Measurements from ENCODE around the gene CYP4F2. TPM values are rescaled to one million over a fixed set of nuclear protein-coding genes. Genes with fewer than 3 reads are reported as not detected.
"Not testable (repeated sequence)": the region's sequence is repeated elsewhere in the genome, so short reads cannot be mapped to it uniquely, and the experiment has no call there.

CYP4F2 gene
- total RNA-seq, 1 experiment from 2014 or later, result not detected

GRCh38 chr19:15911599-15912235, 13.8 kb upstream of the CYP4F2 start:
- H3K4me1 ChIP-seq (ENCODE audit: low read length), result no peaks in the 10 kb centered on the region
- H3K27ac ChIP-seq (ENCODE audit: low read length), result no peak overlapping the region
- no peaks in the 10 kb centered on the region for H3K27me3 ChIP-seq (ENCODE audit: low read length)
- no peak overlapping the region for H3K4me2 ChIP-seq (ENCODE audit: low read depth, low read length, poor library complexity, severe bottlenecking)
- H3K9me2 ChIP-seq (replicated peaks; ENCODE audit: insufficient read depth, low read length), result no peaks in the 10 kb centered on the region
- H3K79me2 ChIP-seq (ENCODE audit: low read length), result no peaks in the 10 kb centered on the region
- no peaks in the 10 kb centered on the region for H4K20me1 ChIP-seq (ENCODE audit: insufficient read depth, low read depth, low read length)
- H3K4me3 ChIP-seq (ENCODE audit: low read length), result no peak overlapping the region
- H3K36me3 ChIP-seq (ENCODE audit: insufficient read depth, low read length), result no peaks in the 10 kb centered on the region
- no peaks in the 10 kb centered on the region; the same call in 1 of the 2 replicates for H3K9me3 ChIP-seq (ENCODE audit: low read length)
- H3K9ac ChIP-seq (ENCODE audit: low read length), result no peak overlapping the region
- no peak overlapping the region for H2AFZ ChIP-seq (ENCODE audit: low read length)
- DNase-seq, result no peak

GRCh38 chr19:15905026-15905425, 7.2 kb upstream of the CYP4F2 start:
- Histone ChIP-seq H3K4me2 (ENCODE audit: low read depth, low read length, poor library complexity, severe bottlenecking) (no peak overlapping the region), H3K9ac (ENCODE audit: low read length) (no peak overlapping the region), H3K27me3 (ENCODE audit: low read length) (no peaks in the 10 kb centered on the region), H3K9me2 (replicated peaks; ENCODE audit: insufficient read depth, low read length) (no peaks in the 10 kb centered on the region), H3K36me3 (ENCODE audit: insufficient read depth, low read length) (no peaks in the 10 kb centered on the region), H3K4me3 (ENCODE audit: low read length) (no peak overlapping the region), H3K9me3 (ENCODE audit: low read length) (no peaks in the 10 kb centered on the region), H4K20me1 (ENCODE audit: insufficient read depth, low read depth, low read length) (no peaks in the 10 kb centered on the region), H3K4me1 (ENCODE audit: low read length) (no peaks in the 10 kb centered on the region), H3K27ac (ENCODE audit: low read length) (no peak overlapping the region), H2AFZ (ENCODE audit: low read length) (no peak overlapping the region), H3K79me2 (ENCODE audit: low read length) (no peaks in the 10 kb centered on the region)
- no peak for DNase-seq

GRCh38 chr19:15902898-15903297, 5.0 kb upstream of the CYP4F2 start:
- not testable (repeated sequence) for H3K79me2 ChIP-seq (ENCODE audit: low read length); H3K36me3 ChIP-seq (ENCODE audit: insufficient read depth, low read length); H3K27me3 ChIP-seq (ENCODE audit: low read length); H3K27ac ChIP-seq (ENCODE audit: low read length); H3K9me2 ChIP-seq (replicated peaks; ENCODE audit: insufficient read depth, low read length); H3K4me3 ChIP-seq (ENCODE audit: low read length); H3K4me2 ChIP-seq (ENCODE audit: low read depth, low read length, poor library complexity, severe bottlenecking); H2AFZ ChIP-seq (ENCODE audit: low read length); H3K4me1 ChIP-seq (ENCODE audit: low read length); H4K20me1 ChIP-seq (ENCODE audit: insufficient read depth, low read depth, low read length); DNase-seq; H3K9me3 ChIP-seq (ENCODE audit: low read length); H3K9ac ChIP-seq (ENCODE audit: low read length)

GRCh38 chr19:15902254-15902653, 4.4 kb upstream of the CYP4F2 start:
- DNase-seq, result no peak
- Histone ChIP-seq H3K4me2 (ENCODE audit: low read depth, low read length, poor library complexity, severe bottlenecking) (no peak overlapping the region), H3K9me3 (ENCODE audit: low read length) (no peaks in the 10 kb centered on the region), H3K4me1 (ENCODE audit: low read length) (no peaks in the 10 kb centered on the region), H3K79me2 (ENCODE audit: low read length) (no peaks in the 10 kb centered on the region), H3K27me3 (ENCODE audit: low read length) (no peaks in the 10 kb centered on the region), H3K36me3 (ENCODE audit: insufficient read depth, low read length) (no peaks in the 10 kb centered on the region), H3K27ac (ENCODE audit: low read length) (no peak overlapping the region), H3K4me3 (ENCODE audit: low read length) (no peak overlapping the region), H2AFZ (ENCODE audit: low read length) (no peak overlapping the region), H3K9ac (ENCODE audit: low read length) (no peak overlapping the region), H3K9me2 (replicated peaks; ENCODE audit: insufficient read depth, low read length) (no peaks in the 10 kb centered on the region), H4K20me1 (ENCODE audit: insufficient read depth, low read depth, low read length) (no peaks in the 10 kb centered on the region)

- no peaks in the 10 kb centered on the region for H3K4me1 ChIP-seq (ENCODE audit: low read length)
- H3K36me3 ChIP-seq (ENCODE audit: insufficient read depth, low read length), result no peaks in the 10 kb centered on the region
- H3K9me2 ChIP-seq (replicated peaks; ENCODE audit: insufficient read depth, low read length), result no peaks in the 10 kb centered on the region
- no peaks in the 10 kb centered on the region for H3K27me3 ChIP-seq (ENCODE audit: low read length)
- DNase-seq, result no peak
- no peak overlapping the region for H2AFZ ChIP-seq (ENCODE audit: low read length)
- no peak overlapping the region for H3K9ac ChIP-seq (ENCODE audit: low read length)
- no peaks in the 10 kb centered on the region for H3K9me3 ChIP-seq (ENCODE audit: low read length)
- H3K4me3 ChIP-seq (ENCODE audit: low read length), result no peak overlapping the region
- no peaks in the 10 kb centered on the region for H4K20me1 ChIP-seq (ENCODE audit: insufficient read depth, low read depth, low read length)
- no peaks in the 10 kb centered on the region for H3K79me2 ChIP-seq (ENCODE audit: low read length)
- H3K27ac ChIP-seq (ENCODE audit: low read length), result no peak overlapping the region
- H3K4me2 ChIP-seq (ENCODE audit: low read depth, low read length, poor library complexity, severe bottlenecking), result no peak overlapping the region
These were observed 2.6 kb upstream of the CYP4F2 start for GRCh38 chr19:15900504-15900903.

GRCh38 chr19:15900032-15900431, 2.2 kb upstream of the CYP4F2 start:
- H3K27ac ChIP-seq (ENCODE audit: low read length); H2AFZ ChIP-seq (ENCODE audit: low read length); H3K79me2 ChIP-seq (ENCODE audit: low read length); H3K4me3 ChIP-seq (ENCODE audit: low read length); H3K36me3 ChIP-seq (ENCODE audit: insufficient read depth, low read length); H3K9me2 ChIP-seq (replicated peaks; ENCODE audit: insufficient read depth, low read length); H3K9me3 ChIP-seq (ENCODE audit: low read length); H4K20me1 ChIP-seq (ENCODE audit: insufficient read depth, low read depth, low read length); H3K4me1 ChIP-seq (ENCODE audit: low read length); H3K27me3 ChIP-seq (ENCODE audit: low read length); H3K4me2 ChIP-seq (ENCODE audit: low read depth, low read length, poor library complexity, severe bottlenecking); DNase-seq; H3K9ac ChIP-seq (ENCODE audit: low read length): not testable (repeated sequence)

GRCh38 chr19:15899561-15899960, 1.7 kb upstream of the CYP4F2 start:
- not testable (repeated sequence) for H2AFZ ChIP-seq (ENCODE audit: low read length); H3K9ac ChIP-seq (ENCODE audit: low read length); H3K4me2 ChIP-seq (ENCODE audit: low read depth, low read length, poor library complexity, severe bottlenecking); H4K20me1 ChIP-seq (ENCODE audit: insufficient read depth, low read depth, low read length); H3K27ac ChIP-seq (ENCODE audit: low read length); H3K4me1 ChIP-seq (ENCODE audit: low read length); H3K79me2 ChIP-seq (ENCODE audit: low read length); H3K27me3 ChIP-seq (ENCODE audit: low read length); DNase-seq; H3K9me3 ChIP-seq (ENCODE audit: low read length); H3K9me2 ChIP-seq (replicated peaks; ENCODE audit: insufficient read depth, low read length); H3K4me3 ChIP-seq (ENCODE audit: low read length); H3K36me3 ChIP-seq (ENCODE audit: insufficient read depth, low read length)

- Histone ChIP-seq H3K79me2 (ENCODE audit: low read length) (no peaks in the 10 kb centered on the region), H3K9me3 (ENCODE audit: low read length) (no peaks in the 10 kb centered on the region), H3K27me3 (ENCODE audit: low read length) (no peaks in the 10 kb centered on the region), H4K20me1 (ENCODE audit: insufficient read depth, low read depth, low read length) (no peaks in the 10 kb centered on the region), H3K9me2 (replicated peaks; ENCODE audit: insufficient read depth, low read length) (no peaks in the 10 kb centered on the region), H2AFZ (ENCODE audit: low read length) (no peak overlapping the region), H3K4me1 (ENCODE audit: low read length) (no peaks in the 10 kb centered on the region), H3K9ac (ENCODE audit: low read length) (no peak overlapping the region), H3K4me2 (ENCODE audit: low read depth, low read length, poor library complexity, severe bottlenecking) (no peak overlapping the region), H3K27ac (ENCODE audit: low read length) (no peak overlapping the region), H3K4me3 (ENCODE audit: low read length) (no peak overlapping the region), H3K36me3 (ENCODE audit: insufficient read depth, low read length) (no peaks in the 10 kb centered on the region)
- no peak for DNase-seq
These were observed 692 bp downstream of the CYP4F2 start for GRCh38 chr19:15897026-15897737.
